GM19239 (cell line): ENCODE data around the gene NPY2R.

ENCODE experiments used
- DNase-seq: peaks from one replicate; pipeline ENCODE4 v3.0.0; 2011; ENCODE audit warnings: low spot score; ENCODE audit not compliant: insufficient read length
- FAIRE-seq: peaks from 2 replicates; lab custom pipeline; 2011; peaks lifted over from hg19 to GRCh38; lab: Jason Lieb, UNC

Gene NPY2R

GRCh38 chr4:155248002-155248896 is 39.8 kb downstream of the NPY2R start:
- FAIRE-seq (no peak), DNase-seq (no peak)

GRCh38 chr4:155249016-155249566 is 40.7 kb downstream of the NPY2R start:
- FAIRE-seq = no peak
- DNase-seq = no peak

GRCh38 chr4:155252327-155252726 is 43.9 kb downstream of the NPY2R start:
- DNase-seq = no peak
- no peak for FAIRE-seq

- no peak for DNase-seq
- no peak for FAIRE-seq
Measured at GRCh38 chr4:155263480-155263879, 55.0 kb downstream of the NPY2R start.

GRCh38 chr4:155265113-155265512 is 56.7 kb downstream of the NPY2R start:
- no peak for FAIRE-seq
- DNase-seq = no peak
